Breast epithelium (tissue), 4 donors: ENCODE measurements around the gene TNKS1BP1. TPM values are rescaled to one million over a fixed set of nuclear protein-coding genes. Genes with fewer than 3 reads are reported as not detected.
A peak's percentile ranks its signal among the peaks of the same experiment; 100 is the strongest.
"Not testable (repeated sequence)": the region's sequence is repeated elsewhere in the genome, so short reads cannot be mapped to it uniquely, and the experiment has no call there.

ENCODE experiments used
- DNase-seq, 2 donors: peaks; one replicate each; pipeline ENCODE4 v3.0.0-alpha.2; 2019; ENCODE audit warnings: low spot score in 2 of 2
- H3K27ac ChIP-seq, 2 donors: fragments of 200-600 bp; sonication (generic) in 1 of 2; one replicate each; pipeline ENCODE4 v1.5.1; 2016 to 2019; ENCODE audit warnings: mild to moderate bottlenecking in 1 of 2
- H3K27me3 ChIP-seq, 2 donors: fragments of 200-600 bp; sonication (generic) in 1 of 2; one replicate each; pipeline versions ENCODE4 v1.5.1 to v1.6.0; 2017 to 2019; ENCODE audit warnings: control low read depth in 1 of 2, mild to moderate bottlenecking in 1 of 2
- H3K36me3 ChIP-seq: fragments of 200-600 bp; one replicate; pipeline ENCODE4 v1.5.1; 2019
- H3K4me1 ChIP-seq, 2 donors: fragments of 200-600 bp; sonication (generic); one replicate each; pipeline ENCODE4 v1.5.1; 2016 to 2019; ENCODE audit warnings: control low read depth in 1 of 2
- H3K4me3 ChIP-seq, 3 donors: fragments of 200-600 bp; sonication (generic); 1 replicate in 2 of 3; 2 replicates in 1 of 3; pipeline ENCODE4 v1.5.1; 2016 to 2019; ENCODE audit warnings: mild to moderate bottlenecking in 3 of 3, moderate library complexity in 2 of 3
- H3K9me3 ChIP-seq, 2 donors: fragments of 200-600 bp; sonication (generic) in 1 of 2; one replicate each; pipeline ENCODE4 v1.5.1; 2016 to 2019; ENCODE audit warnings: control low read depth in 1 of 2
- POLR2A ChIP-seq: fragments of 450-650 bp; IDR thresholded peaks from one replicate; pipeline ENCODE4 v1.6.1; 2016; ENCODE audit warnings: antibody characterized with exemption, mild to moderate bottlenecking, moderate library complexity
- POLR2AphosphoS5 ChIP-seq, 3 donors: sonication (generic); formaldehyde crosslinking; IDR thresholded peaks; one replicate each; pipeline ENCODE4 v1.6.1; 2017; ENCODE audit warnings: antibody characterized with exemption in 3 of 3
- intact Hi-C: fragments of 100-400 bp; cut with DNase I; formaldehyde crosslinking; loops from one replicate; pipeline ENCODE4 v1.15.1; 2023; ENCODE audit warnings: low total_unique reads
- total RNA-seq, 3 donors: library from RNA; depleted of rRNA; stranded (reverse); fragments of >200 nt; gene quantifications; one replicate each; pipeline ENCODE4 v1.1.0, GENCODE V29; 2016
- TF ChIP-seq, protein P1 (sequence below), 3 donors: fragments of 450-650 bp; IDR thresholded peaks; one replicate each; pipeline ENCODE4 v1.5.1; 2016 to 2017; ENCODE audit warnings: antibody characterized with exemption in 3 of 3, mild to moderate bottlenecking in 3 of 3, moderate library complexity in 3 of 3

TNKS1BP1 gene
- total RNA-seq, 3 donors from 2014 or later, result 79.3 to 111 (median 82.7) TPM

DNA sequence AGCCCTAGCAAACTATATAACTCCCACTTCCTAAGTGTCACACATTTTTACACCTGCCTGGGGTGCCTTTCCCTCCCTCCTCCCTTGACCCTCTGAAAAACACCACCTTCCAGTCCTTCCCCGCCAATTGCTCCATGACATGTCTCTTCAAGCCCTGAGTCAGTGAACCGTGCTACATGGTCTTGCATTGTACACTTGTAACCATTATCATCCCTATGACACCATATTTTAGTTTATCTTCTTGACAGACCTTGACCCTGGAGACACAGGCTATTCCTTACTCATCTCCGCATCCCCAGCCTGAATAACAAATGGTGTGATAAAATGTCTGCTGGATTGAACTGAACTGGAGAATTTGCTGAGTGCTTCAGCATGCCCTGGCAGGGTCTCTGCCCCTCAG lies 36.9 kb downstream of the TNKS1BP1 start:
- peaks cover 0 to under 1% of the 10 kb centered on the region in 2 donors for H3K4me1 ChIP-seq
- no peak for TF ChIP-seq POLR2AphosphoS5 (IDR thresholded peaks at IDR 0.05)
- TF ChIP-seq, protein P1, sequence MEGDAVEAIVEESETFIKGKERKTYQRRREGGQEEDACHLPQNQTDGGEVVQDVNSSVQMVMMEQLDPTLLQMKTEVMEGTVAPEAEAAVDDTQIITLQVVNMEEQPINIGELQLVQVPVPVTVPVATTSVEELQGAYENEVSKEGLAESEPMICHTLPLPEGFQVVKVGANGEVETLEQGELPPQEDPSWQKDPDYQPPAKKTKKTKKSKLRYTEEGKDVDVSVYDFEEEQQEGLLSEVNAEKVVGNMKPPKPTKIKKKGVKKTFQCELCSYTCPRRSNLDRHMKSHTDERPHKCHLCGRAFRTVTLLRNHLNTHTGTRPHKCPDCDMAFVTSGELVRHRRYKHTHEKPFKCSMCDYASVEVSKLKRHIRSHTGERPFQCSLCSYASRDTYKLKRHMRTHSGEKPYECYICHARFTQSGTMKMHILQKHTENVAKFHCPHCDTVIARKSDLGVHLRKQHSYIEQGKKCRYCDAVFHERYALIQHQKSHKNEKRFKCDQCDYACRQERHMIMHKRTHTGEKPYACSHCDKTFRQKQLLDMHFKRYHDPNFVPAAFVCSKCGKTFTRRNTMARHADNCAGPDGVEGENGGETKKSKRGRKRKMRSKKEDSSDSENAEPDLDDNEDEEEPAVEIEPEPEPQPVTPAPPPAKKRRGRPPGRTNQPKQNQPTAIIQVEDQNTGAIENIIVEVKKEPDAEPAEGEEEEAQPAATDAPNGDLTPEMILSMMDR (IDR thresholded peaks at IDR 0.05), result no peak
- TF ChIP-seq POLR2A, result no peak
- no peaks in the 10 kb centered on the region for H3K27me3 ChIP-seq
- H3K36me3 ChIP-seq, result no peaks in the 10 kb centered on the region
- no peak for DNase-seq
- intact Hi-C loops, result no loop called here
- H3K9me3 ChIP-seq, result no peaks in the 10 kb centered on the region
- no peak overlapping the region for H3K27ac ChIP-seq
- H3K4me3 ChIP-seq, result no peak overlapping the region

DNA sequence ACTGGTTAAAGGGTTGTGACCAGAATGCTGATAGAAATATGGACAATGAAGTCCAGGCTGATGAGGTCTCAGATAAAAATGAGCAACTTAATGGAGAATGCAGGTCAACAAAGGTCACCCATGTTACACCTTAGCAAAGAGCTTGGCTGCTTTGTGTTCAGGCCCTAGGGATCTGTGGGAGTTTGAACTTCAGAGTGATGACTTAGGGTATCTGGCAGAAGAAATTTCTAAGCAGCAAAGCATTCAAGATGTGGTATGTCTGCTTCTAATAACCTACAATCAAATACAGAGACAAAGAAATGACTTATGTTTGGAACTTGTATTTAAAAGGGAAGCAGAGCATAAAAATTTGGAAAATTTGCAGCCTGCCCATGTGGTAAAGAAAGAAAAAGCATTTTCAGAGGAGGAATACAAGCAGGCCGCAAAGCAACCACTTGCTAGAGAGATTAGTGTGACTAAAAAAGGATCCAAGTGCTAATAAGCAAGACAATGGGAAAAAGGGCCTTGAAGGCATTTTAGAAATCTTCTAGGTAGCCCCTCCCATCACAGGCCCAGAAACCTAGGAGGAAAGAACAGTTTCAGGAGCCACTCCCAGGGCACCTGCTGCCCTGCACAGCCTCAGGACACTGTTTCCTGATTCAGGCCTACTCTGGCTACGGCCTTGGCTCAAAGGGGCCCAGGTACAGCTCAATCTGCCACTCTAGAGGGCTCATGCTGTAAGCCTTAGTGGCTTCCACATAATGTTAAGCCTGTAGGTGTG lies 41.3 kb downstream of the TNKS1BP1 start:
- peaks cover 0 to under 1% of the 10 kb centered on the region in 2 donors for H3K4me1 ChIP-seq
- TF ChIP-seq POLR2A, result no peak
- no peak for TF ChIP-seq POLR2AphosphoS5 (IDR thresholded peaks at IDR 0.05)
- TF ChIP-seq, protein P1 (IDR thresholded peaks at IDR 0.05), result no peak
- H3K27ac ChIP-seq, result peak overlapping the region in 1 of 2 donors; percentile 54
- intact Hi-C loops, result no loop called here
- no peaks in the 10 kb centered on the region for H3K36me3 ChIP-seq
- H3K4me3 ChIP-seq, result no peak overlapping the region
- no peaks in the 10 kb centered on the region for H3K9me3 ChIP-seq
- no peak for DNase-seq
- H3K27me3 ChIP-seq, result no peaks in the 10 kb centered on the region

DNA sequence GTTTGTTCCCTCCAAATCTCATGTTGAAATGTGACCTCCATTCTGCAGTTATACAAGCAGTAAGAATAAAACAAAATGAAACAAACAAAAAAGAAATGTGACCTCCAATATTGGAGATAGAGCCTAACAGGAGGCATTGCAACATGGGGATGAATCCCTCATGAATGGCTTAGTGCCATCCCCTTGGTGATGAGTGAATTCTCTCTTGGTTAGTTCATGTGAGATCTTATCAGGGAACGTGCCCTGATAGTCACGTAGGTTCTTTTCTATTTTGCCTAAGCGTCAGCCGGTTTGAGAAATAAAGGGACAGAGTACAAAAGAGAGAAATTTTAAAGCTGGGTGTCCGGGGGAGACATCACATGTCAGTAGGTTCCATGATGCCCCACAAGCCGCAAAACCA lies 43.2 kb downstream of the TNKS1BP1 start:
- DNase-seq, result not testable (repeated sequence)

DNA sequence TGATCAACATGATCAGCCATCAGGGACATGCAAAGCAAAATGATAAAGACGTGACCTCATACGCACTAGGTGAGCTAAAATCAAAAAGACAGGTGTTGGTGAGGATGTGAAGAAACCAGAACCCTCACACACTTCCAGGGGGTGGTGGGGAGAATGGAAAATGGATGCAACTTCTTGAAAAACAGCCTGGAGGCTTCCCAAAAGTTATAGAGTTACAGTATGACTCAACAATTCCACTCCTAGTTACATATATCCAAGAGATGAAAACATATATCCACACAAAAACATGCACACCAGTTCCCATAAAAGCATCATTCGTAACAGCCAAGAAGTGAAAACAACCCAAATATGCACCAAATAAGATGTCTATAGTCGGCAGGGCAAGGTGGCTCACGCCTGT lies 45.6 kb downstream of the TNKS1BP1 start:
- TF ChIP-seq POLR2A (no peak), POLR2AphosphoS5 (IDR thresholded peaks at IDR 0.05) (no peak)
- TF ChIP-seq, protein P1 (IDR thresholded peaks at IDR 0.05), result no peak
- intact Hi-C loops, result no loop called here
- H3K27me3 ChIP-seq, result no peaks in the 10 kb centered on the region

More for the DNA sequence above, 43.2 kb downstream of the TNKS1BP1 start:
- H3K9me3 ChIP-seq, H3K27ac ChIP-seq, H3K4me3 ChIP-seq, H3K36me3 ChIP-seq, intact Hi-C loops, H3K27me3 ChIP-seq: not testable (repeated sequence)
- H3K4me1 ChIP-seq, result peaks cover 5 to 13% of the 10 kb centered on the region in 2 donors

DNA sequence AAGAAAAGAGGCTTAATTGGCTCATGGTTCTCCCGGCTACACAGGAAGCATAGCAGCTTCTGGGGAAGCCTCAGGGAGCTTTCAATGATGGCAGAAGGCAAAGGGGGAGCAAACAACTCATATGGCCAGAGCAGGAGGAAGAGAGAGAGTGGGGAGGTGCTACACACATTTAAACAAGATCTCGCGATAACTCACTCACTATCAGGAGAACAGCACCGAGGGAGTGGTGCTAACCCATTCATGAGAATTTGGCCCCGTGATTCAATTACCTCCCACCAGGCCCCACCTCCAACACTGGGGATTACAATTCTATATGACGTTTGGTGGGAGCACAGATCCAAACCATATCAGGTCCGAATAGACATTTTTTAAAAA lies 46.0 kb downstream of the TNKS1BP1 start:
- DNase-seq, result no peak
- no peak overlapping the region for H3K27ac ChIP-seq
- no peak overlapping the region for H3K4me3 ChIP-seq
- H3K36me3 ChIP-seq, result no peaks in the 10 kb centered on the region
- intact Hi-C loops, result no loop called here
- TF ChIP-seq POLR2AphosphoS5 (IDR thresholded peaks at IDR 0.05) (no peak), POLR2A (no peak)
- TF ChIP-seq, protein P1 (IDR thresholded peaks at IDR 0.05), result no peak
- H3K9me3 ChIP-seq, result peaks cover 1 to 3% of the 10 kb centered on the region in 2 donors
- peaks cover 5 to 13% of the 10 kb centered on the region in 2 donors for H3K4me1 ChIP-seq
- H3K27me3 ChIP-seq, result no peaks in the 10 kb centered on the region

More for the DNA sequence above, 45.6 kb downstream of the TNKS1BP1 start:
- no peak for DNase-seq
- no peaks in the 10 kb centered on the region for H3K36me3 ChIP-seq
- peaks cover 5 to 13% of the 10 kb centered on the region in 2 donors for H3K4me1 ChIP-seq
- H3K9me3 ChIP-seq, result no peaks in the 10 kb centered on the region
- no peak overlapping the region for H3K27ac ChIP-seq
- no peak overlapping the region for H3K4me3 ChIP-seq
